HG03354 (cell line): ENCODE measurements around the gene PPT2.

Experiments
- ATAC-seq: cut with Tn5 transposase; IDR thresholded peaks from one replicate; pipeline ENCODE4 v1.9.1; 2021; ENCODE audit warnings: mild to moderate bottlenecking; ENCODE audit not compliant: unreplicated experiment, poor library complexity, severe bottlenecking

PPT2 gene

DNA sequence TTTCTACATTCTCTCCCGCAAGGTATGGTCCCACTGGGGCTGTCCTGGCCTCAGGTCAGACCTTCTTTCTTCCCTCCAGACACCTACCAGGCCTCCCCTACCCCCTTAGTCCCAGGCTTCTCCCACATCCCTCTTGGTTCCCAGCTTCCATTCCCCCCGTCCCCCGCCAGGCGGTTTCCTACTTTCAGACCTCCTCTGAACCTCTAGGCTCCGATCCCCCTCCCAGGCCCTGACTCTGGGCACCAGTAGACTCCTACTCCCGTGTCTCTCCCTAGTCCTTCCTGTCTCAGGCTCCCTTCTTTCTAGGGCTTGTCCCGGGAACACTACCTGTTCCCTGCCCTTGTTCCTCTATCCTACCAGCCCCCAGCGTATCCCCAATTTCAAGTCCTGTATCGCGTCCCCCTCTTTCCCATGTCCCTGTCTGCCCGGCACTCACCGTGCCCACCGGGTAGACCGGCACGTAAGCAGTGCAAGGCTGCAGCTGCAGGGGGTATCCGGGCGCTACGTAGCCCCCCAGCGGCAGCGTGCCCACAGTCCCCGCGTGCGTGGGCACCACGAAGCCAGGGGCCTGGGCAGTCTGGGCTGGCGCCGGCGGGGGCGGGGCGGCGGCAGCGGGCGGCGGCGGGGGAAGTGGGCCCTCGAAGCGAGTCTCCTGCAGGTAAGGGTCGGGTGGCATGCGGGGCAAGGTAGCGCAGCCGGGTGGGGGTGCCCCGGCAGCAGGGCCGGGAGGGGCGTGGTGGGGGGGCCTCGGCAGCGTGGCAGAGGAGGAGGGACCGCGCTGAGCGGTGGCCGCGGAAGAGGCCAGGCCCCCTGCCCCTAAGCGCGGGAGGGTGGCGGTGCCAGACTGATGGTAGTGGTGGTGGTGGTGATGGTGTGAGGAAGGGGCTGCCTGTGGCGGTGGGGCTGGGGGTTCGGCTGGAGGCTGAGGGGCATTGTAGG, 3.7 kb upstream of the PPT2 start:
- ATAC-seq = no peak

DNA sequence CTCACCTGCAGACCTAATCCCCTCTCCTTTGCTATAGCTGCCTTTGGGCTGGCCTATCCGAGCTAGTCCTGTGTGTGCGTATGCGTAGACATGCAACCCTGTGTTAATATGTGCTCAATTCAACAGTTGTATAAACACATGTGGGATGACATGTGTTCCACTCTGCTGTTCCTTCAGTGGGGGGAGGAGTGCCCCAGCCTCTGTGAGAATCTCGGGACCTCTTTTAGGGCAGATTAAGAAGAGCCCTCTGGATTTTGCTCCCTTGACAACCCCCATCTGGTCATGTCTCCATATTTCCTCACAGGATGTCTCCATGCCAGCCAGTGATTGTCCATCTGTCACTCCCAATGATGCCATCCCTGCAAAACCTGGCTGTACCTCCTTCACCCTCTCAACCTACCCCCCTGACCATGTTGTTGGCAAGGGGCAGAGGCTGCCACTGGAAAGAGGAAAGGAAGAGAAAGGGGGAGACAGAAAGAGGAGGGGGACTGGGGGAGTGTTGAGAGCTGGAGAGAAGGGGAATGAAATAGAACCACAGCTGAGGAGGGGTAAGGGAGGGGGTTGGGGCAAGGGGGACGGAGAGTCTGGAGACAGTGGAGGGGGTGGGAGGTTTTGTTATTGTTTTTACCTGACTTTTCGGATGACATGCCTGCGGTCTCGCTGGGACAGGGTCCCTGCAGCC, 2.6 kb upstream of the PPT2 start:
- no peak for ATAC-seq

DNA sequence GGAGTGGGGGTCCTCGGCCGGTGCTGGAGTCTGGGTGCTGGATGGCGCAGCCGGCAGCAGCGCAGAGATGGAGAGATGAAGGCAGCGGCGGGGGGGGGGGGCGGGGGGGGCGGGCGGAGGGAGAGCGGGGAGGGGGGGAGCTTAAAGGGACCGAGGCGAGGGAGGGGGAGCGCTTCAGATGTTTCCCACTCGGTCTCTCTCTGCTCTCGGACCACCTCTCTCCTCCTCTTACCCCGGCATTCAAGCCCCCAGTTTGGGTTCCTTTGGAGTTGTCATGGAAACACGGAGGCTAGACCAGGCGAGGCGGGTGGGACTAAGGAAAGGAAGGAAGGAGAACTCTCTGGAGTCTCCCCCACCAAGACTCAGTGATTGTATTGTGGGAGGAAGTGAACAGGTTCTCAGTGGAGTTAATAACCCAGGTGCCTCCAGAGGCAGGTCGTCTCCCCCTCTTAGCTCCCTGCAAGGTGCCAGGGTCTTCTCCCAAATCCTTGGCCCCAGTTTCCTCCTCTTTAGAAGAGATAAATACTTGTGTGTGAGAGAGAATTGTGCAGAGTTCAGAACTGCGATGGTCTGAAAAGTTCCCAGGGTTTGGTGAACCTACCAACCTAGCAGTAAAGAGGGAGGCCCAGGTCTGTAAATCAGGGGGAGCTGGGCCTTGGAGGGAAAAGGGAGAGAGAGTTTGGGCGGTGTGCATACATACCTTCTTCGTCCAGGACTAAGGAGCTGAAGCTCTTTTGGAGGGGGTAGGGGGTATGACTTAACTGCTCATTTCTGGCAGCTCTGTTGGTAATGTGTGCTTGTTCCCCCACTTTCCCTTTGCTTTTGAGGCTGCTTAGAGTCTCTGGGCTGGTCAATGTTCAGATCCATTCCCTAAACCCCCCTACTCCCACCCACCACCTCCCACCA, 1.8 kb upstream of the PPT2 start, which contains the start of gene PRRT1:
TSS of gene PRRT1 (minus strand) at position 77 of the 906 bp plus-strand sequence. CDS start 112 bp downstream, outside the sequence.
- no peak for ATAC-seq

DNA sequence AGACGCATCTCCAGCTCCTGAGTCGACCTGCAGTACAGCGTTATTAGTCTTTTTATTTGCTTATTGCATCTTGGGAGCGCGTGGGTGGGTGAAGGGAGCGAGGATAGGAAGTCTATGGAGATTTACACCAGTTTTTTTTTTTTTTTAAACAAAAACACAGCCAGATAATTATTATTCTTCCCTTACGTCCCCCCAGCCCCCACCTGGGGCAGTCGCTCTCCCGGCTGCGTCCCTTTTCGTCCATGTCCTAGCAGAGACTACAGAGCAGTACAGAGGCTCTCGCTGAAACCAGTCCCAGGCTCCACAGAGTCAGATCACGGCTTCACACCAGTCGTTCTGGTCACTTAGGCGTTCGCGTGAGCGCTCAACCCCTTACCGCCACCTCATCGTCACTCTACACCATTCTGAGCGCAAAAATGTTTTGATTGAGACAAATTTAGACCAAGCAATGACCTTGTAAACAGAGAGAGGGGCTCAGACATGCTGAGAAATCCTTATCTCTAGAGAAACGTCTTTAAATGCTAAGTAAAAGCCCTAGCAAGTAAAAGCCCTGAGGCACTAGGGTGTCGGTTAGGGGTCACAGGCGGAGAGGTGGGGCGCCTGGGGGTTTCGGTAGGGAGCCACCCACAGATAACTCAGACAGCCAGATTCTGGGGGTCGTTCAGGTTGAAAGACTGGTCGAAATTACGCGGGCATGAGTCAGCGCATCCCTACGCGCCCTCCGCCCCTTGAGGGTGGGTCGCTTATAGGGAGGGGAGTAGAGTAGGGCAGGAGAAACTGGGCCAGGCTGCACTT, 975 bp upstream of the PPT2 start:
- ATAC-seq = no peak

DNA sequence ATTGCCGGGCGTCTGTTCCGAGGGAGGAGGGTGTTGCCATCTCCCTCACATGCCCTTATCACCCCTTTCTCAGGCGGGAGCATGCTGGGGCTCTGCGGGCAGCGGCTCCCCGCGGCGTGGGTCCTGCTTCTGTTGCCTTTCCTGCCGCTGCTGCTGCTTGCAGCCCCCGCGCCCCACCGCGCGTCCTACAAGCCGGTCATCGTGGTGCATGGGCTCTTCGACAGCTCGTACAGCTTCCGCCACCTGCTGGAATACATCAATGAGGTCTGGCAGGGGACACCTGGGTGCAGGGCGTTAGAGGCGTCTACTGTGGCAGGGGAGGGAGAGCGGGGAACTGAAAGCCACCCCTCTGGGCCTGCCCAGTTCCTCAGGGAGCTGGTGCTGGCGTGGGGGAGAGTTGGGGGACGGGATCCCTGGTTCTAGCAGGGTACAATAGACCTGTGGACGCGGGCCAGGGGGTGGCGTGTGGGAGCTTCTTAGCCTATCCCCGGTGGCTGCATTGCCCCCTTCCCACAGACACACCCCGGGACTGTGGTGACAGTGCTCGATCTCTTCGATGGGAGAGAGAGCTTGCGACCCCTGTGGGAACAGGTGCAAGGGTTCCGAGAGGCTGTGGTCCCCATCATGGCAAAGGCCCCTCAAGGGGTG, 697 bp downstream of the PPT2 start:
- peak; percentile 74 for ATAC-seq

DNA sequence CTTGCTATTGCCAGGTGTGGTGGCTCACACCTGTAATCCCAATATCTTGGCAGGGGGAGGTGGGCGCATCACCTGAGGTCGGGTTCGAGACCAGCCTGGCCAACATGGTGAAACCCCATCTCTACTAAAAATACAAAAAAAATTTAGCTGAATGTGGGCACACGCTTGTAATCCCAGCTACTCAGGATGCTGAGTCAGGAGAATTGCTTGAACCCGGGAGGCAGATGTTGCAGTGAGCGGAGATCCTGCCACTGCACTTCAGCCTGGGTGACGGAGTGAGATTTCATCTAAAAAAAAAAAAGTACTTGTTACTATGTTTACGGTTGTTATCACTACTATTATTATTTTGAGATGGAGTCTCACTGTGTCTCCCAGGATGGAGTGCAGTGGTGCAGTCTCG, 3.0 kb downstream of the PPT2 start:
- no peak for ATAC-seq

DNA sequence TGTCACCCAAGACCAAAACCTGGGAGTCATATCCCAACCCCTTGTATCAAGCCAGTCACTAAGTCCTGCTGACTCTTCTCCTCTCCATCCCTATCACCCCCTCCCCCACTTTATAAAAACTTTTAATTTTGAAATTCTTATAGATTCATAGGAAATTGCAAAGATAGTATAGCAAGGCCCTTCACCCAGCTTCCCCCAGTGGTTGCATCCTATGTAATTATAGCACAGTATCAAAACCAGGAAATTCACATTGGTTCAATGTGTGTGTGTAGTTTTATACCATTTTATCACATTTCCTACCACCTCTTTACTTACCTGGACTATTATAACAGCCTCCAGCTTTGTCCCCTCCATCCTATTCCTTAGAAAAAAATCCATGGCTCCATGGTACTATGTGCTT, 4.1 kb downstream of the PPT2 start:
- ATAC-seq = no peak

DNA sequence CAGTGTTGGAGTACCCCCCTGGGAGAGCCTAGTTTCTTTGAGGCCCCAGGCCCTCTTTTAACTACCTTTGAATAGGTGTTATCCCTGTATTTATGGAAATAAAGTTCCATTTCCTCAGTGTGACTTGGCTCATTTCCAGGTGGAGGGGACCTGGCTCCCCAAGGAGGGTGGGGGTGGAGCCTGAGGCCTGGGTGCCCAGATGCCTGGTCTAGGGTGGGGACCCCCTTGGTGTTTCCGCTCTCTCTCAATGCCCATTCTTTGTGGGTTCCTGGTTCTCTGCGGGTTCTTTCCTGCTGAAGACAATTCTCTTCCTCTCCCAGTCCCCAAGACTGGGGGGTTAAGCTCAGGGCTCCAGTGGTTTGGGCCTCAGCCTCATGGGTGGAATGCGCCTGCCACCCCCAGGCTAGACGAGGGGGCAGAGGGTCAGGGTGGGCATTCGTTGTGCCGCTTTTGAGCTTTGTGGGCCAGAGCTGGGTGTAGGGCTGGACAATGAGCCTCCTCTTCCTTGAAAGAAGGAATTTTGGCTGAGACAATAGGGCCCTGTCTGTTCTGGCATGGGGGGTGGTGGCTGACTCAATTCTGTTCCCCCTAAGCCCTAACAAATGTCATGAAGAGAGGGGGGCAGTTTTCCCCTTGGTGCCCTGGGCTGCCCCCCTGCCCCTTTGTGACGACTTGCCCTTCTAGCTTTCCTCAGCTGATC, 9.8 kb downstream of the PPT2 start:
- ATAC-seq = no peak

DNA sequence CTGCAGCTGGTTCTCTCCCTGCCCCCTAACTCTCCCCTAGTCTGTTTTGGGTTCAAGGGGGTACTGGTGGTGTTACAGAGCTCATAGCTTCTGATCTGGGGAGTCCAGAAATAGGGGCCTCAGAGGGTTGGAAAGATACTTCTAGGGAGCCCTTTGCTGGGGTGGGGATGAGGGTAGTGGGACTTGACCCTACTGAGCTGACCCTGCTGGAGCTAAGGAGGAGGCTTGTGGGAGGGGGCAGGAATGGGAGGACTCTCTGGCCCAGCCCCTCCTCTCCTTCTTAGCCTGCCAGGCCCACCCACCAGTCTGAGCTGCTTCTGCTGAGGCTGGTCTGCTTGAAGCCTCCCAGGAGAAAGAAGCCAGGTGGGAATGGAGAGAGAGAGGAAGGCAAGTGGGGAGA, 10.4 kb downstream of the PPT2 start, which contains the start of gene EGFL8:
TSS of gene EGFL8 (plus strand) at position 301 of the 400 bp plus-strand sequence. CDS start 1,571 bp downstream, outside the sequence.
- ATAC-seq = no peak

DNA sequence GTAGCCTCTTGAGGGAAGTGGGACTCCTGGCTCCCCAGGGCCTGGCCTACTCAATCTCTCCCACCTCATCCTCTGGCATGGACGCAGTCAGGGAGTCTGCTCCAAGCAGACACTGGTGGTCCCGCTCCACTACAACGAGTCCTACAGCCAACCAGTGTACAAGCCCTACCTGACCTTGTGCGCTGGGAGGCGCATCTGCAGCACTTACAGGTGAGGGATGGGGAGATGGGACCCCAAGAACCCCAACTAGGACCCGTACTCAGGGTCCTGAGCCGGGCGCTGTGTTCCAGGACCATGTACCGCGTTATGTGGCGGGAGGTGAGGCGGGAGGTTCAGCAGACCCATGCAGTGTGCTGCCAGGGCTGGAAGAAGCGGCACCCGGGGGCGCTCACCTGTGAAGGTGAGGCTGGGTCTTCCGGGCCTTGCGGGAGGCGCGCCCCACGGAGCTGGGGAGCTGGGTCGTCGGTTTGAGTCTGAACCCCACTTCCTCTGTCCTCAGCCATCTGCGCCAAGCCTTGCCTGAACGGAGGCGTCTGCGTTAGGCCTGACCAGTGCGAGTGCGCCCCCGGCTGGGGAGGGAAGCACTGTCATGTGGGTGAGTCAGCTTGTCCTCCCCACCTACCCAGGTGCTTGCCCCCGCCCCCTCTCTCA, 12.6 kb downstream of the PPT2 start:
- ATAC-seq = no peak

DNA sequence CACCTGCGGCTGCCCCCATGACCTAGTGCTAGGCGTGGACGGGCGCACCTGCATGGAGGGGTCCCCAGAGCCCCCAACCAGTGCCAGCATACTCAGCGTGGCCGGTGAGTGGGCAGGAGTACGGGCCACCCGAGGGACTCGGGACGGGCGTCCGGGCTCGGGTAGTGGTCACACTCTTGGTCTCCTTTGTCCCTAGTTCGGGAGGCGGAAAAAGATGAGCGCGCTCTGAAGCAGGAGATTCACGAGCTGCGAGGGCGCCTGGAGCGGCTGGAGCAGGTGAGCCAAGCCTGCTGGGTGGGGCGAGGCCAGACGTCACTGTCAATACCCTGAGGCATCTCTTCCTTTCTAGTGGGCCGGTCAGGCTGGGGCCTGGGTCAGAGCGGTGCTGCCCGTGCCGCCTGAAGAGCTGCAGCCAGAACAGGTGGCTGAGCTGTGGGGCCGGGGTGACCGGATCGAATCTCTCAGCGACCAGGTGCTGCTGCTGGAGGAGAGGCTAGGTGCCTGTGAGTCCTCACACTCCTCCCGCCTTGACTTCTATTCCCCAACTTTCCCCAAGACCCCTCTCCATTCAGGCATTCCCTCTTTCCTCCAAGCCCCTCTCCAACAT, 13.3 kb downstream of the PPT2 start:
- no peak for ATAC-seq

DNA sequence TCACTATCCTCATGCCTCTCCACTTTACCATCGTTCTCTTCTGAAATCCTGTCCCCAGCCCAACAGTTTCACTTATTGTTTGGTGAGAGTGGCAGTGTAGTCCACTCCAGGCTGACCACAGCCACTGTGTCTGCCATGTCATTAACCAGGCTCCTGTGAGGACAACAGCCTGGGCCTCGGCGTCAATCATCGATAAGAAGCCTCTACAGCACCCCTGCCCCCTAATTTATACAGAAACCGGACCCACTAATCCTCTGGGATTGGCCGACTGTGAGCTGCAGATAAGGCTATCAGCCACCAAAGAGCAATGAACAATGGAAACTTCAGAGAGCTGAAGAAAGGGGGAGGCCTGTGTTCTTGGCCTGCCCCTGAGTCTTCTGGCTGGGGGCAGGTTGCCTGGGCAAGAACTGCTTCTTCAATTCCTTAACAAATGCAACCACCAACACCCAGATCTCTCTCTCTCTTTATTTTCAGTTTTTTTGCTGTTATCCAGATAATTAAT, 13.9 kb downstream of the PPT2 start:
- no peak for ATAC-seq

DNA sequence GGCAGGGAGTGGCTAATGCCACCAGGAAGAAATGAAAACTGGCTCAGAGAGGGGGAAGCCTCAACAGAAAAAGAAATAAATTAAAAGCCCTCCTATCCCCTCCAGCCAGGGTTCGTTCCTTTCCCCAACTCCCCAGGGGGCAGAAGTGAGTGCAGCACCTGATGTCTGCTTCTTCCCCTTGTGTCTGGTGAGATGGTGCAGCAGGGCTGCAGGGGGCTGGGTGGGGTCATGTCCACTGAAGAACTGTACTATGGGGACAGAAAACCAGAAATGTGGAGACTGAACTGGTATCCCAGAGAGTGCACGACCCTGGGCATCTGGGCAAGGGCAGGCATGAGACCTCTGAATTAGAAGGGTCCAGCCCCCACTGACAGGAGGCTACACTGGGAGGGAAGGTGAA, 14.4 kb downstream of the PPT2 start:
- ATAC-seq = no peak

DNA sequence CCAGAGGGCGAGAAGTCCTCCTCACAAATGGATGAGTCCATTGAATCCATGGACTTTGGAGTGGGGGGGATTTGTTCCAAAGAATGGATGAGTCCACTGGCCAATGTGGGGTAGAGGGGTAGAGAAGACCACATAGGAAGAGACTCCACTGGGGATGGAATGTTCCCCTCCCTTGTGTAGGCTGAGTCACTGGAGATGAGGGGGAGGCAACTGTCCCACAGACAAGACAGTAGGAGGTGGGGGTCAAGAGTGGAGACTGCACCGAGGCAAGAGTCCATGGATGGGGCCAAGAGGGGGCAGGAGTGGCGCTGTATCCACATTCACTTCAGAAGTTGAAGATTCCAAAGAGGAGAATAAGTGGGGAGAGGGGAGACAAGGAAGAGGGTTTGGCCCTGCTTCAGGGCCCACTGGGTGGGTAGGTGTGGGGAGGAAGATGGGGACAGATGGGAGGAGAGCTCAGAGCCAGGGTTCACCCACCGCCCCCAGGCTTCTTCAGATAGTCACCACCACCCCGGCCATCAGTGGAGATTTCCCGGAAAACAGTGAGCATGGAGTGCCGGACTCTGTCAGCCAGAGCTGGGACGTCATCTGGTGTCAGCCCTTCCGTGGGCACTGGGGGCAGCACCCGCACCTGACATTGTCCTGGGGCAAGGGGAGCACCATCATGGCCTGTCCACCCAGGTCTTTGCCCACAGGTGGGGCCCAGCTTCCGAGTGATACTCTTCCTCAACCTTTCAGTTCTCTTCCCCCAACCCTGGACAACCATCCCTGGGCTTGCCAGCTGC, 15.1 kb downstream of the PPT2 start:
- ATAC-seq = no peak

DNA sequence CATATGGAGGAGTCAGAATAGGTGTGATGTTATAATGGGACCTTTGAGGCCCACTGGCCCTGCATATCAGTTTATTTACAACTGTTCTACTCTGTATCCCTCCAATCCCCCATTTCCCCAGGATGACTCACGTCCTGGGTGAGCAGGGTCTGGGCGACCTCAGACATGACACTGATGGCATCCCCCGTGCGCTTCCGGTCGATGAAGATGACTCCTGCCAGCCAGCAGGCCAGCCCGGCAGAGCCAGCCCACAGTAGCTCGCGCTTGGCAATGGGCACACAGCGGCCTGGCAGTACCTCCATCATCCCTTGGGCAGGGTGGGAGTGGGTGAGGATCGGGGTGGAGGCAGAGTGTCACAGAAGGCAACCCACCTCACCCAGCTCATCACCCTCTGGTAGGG, 16.4 kb downstream of the PPT2 start:
- ATAC-seq = no peak

DNA sequence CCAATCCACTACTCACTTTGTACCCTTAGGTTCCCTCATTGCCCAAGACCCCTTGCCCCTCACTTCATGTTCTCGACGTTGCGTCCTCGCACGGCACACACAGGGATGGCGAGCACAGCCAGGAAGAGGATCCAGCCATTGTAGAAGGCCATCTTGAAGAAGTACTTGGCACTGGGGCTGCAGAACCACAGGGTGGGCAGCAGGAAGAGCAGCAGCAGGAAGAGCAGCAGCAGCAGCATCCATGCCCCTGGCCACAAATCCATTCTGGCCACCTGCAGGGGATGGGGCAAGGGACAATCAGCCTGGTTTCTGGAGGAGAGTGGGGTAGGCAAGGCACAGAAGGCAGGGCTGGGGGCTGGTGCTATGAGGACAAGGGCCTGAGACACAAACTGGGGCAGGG, 17.3 kb downstream of the PPT2 start:
- ATAC-seq = no peak
